ENCODE results near the gene ARHGDIG.

The ARHGDIG gene

DNA sequence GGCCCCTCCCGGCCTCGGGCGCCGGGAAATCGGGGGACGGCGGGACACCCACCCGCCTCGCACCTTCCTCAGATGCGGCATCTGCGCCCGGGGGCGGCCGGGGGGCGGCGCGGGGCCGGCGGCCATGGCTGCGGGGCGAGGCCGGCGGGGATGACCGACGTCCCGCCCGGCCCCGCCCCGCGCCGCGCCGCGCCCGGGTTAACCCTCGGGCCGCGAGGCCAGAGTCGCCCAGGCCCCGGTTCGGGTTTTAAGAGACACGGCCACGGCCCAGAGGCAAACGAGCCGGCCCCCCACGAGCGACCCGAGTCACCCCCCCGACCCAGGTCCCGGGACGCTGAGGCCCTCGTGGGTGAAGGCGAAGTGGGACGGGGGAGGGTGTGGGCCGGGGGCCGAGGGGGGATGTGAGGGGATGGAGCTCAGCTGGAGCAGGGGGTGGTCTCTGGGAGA is 4.6 kb upstream of the ARHGDIG start, which contains the start of gene RGS11:
Gene RGS11 (minus strand): TSS at position 159 of the 447 bp plus-strand sequence. CDS start 33 bp downstream, at position 126.
- peak within 1 kb of the TSS; percentile 84 for H2AK5ac ChIP-seq (ENCODE audit: low read depth, low read length)
- H2AFZ ChIP-seq (ENCODE audit: low read length): peak within 1 kb of the TSS; percentile 89
- no peaks in the 10 kb centered on the region for H3K79me1 ChIP-seq (ENCODE audit: low read depth, low read length)
- H3K4ac ChIP-seq (ENCODE audit: low read length): no peak within 1 kb of the TSS
- H2BK12ac ChIP-seq (ENCODE audit: low read length): no peak within 1 kb of the TSS
- peak within 1 kb of the TSS; percentile 60 for H3K23ac ChIP-seq (ENCODE audit: low read depth, low read length, poor library complexity)
- H4K91ac ChIP-seq (ENCODE audit: low read depth, low read length, poor library complexity): no peak within 1 kb of the TSS
- H2BK15ac ChIP-seq (ENCODE audit: low read length): peak within 1 kb of the TSS; percentile 74
- peak within 1 kb of the TSS; percentile 90 for H3K9ac ChIP-seq (ENCODE audit: low read depth, low read length, poor library complexity)
- no CpG with 5 or more reads among the region's 56 CpGs for WGBS, 2 donors (ENCODE audit: extremely low coverage in 2 of 2, insufficient read length in 2 of 2, insufficient replicate concordance in 1 of 2)
- H3K27me3 ChIP-seq (ENCODE audit: control insufficient read depth in 3 of 3, insufficient read depth in 3 of 3, low read depth in 1 of 3, low read length in 3 of 3): peaks cover 5 to 65% (median 48%) of the 10 kb centered on the region in 3 experiments
- peak within 1 kb of the TSS; percentile 94 for H3K4me2 ChIP-seq (ENCODE audit: insufficient read depth, low read length, poor library complexity, severe bottlenecking)
- H3K36me3 ChIP-seq (replicated peaks in 1 of 2; ENCODE audit: control insufficient read depth in 2 of 2, insufficient read depth in 2 of 2, low read length in 2 of 2): no peaks in the 10 kb centered on the region
- H3K9me3 ChIP-seq (replicated peaks in 1 of 2; ENCODE audit: control insufficient read depth in 2 of 2, insufficient read depth in 1 of 2, low read depth in 1 of 2, low read length in 2 of 2): no peaks in the 10 kb centered on the region
- H3K27ac ChIP-seq (replicated peaks; ENCODE audit: low read length): no peak within 1 kb of the TSS
- H4K8ac ChIP-seq (ENCODE audit: low read depth, low read length): no peak within 1 kb of the TSS
- no peak within 1 kb of the TSS for H3K14ac ChIP-seq (ENCODE audit: low read length)
- no peak for DNase-seq (ENCODE audit: low spot score)
- peak within 1 kb of the TSS; percentile 35 to 82 for H3K4me3 ChIP-seq (ENCODE audit: low read length in 2 of 2)
- H3K18ac ChIP-seq (ENCODE audit: low read length): peak within 1 kb of the TSS; percentile 48
- H3K4me1 ChIP-seq (ENCODE audit: control insufficient read depth in 2 of 2, insufficient read depth in 1 of 2, low read depth in 1 of 2, low read length in 2 of 2): peaks cover 5 to 6% of the 10 kb centered on the region in 2 donors
- H2BK120ac ChIP-seq (ENCODE audit: low read depth, low read length): no peak within 1 kb of the TSS
- H2BK5ac ChIP-seq (ENCODE audit: low read length): peak within 1 kb of the TSS; percentile 75

DNA sequence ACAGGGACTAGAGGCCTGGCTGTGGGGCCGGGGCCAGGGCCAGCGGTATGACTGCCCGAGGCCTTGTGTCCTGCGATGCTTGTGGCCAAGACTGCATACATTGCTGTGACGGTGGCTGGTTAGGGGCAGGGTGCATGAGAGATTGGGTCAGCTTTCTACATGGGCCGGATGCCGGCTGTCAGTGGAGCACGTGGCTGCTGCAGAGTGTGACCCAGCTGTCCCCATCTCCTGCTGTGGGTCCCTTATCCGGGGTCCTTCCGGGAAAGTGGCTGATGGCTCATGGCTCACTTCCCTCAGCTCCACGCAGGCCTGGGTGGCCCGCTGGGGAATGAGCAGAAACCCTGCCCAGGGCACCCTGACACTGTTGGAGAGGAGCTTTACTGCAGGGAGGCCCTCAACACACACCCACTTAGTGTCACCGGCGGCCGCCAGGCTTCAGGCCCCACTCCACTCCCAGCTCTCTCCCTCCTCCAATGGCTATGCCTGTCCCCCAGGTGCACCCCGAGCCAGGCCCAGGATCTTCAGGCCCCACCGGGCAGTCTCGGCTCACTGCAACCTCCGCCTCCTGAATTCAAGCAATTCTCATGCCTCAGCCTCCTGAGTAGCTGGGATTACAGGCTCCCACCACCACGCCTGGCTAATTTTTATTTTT is 3.8 kb upstream of the ARHGDIG start:
- Histone ChIP-seq H3K4me1 (ENCODE audit: control insufficient read depth in 2 of 2, insufficient read depth in 1 of 2, low read depth in 1 of 2, low read length in 2 of 2) (peaks cover 5 to 6% of the 10 kb centered on the region in 2 donors), H3K27me3 (ENCODE audit: control insufficient read depth in 3 of 3, insufficient read depth in 3 of 3, low read depth in 1 of 3, low read length in 3 of 3) (peaks cover 5 to 72% (median 56%) of the 10 kb centered on the region in 3 experiments)

DNA sequence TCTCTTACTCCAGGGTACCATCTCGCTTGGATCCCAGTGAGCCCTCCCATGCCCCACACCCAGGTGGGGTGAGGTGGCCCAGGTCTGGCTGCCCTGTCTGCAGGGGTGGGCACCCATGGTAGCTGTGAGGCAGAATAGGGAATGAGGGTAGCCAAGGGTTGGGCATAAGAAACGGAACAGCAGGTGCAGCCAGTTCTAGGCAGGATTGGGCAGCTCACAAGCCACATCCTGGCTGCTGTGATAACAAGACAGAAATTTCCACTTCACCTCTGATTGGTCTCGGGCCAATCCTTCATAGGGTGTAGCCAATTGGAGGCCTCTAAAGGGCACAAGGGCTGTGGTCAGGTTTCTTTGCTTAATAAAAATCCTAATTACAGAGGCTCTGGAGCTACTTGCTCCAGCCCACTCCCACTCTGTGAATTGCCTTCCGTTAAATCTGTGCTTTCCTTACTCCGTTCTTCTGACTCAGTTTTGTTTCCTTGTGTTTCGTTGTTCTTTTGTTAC is 1.5 kb upstream of the ARHGDIG start:
- H3K27me3 ChIP-seq (ENCODE audit: control insufficient read depth in 3 of 3, insufficient read depth in 3 of 3, low read depth in 1 of 3, low read length in 3 of 3): peaks cover 5 to 74% (median 59%) of the 10 kb centered on the region in 3 experiments
- no peak overlapping the region for H2BK15ac ChIP-seq (ENCODE audit: low read length)
- H4K91ac ChIP-seq (ENCODE audit: low read depth, low read length, poor library complexity): peak overlapping the region; percentile 24
- H3K18ac ChIP-seq (ENCODE audit: low read length): no peak overlapping the region
- no peak overlapping the region for H3K4ac ChIP-seq (ENCODE audit: low read length)
- H3K79me1 ChIP-seq (ENCODE audit: low read depth, low read length): no peaks in the 10 kb centered on the region
- H3K27ac ChIP-seq (replicated peaks; ENCODE audit: low read length): no peak overlapping the region
- H3K4me2 ChIP-seq (ENCODE audit: insufficient read depth, low read length, poor library complexity, severe bottlenecking): no peak overlapping the region
- no CpG with 5 or more reads among the region's 6 CpGs for WGBS, 2 donors (ENCODE audit: extremely low coverage in 2 of 2, insufficient read length in 2 of 2, insufficient replicate concordance in 1 of 2)
- H4K8ac ChIP-seq (ENCODE audit: low read depth, low read length): no peak overlapping the region
- peak overlapping the region; percentile 89 for H3K23ac ChIP-seq (ENCODE audit: low read depth, low read length, poor library complexity)
- DNase-seq (ENCODE audit: low spot score): no peak
- peaks cover 5 to 6% of the 10 kb centered on the region in 2 donors for H3K4me1 ChIP-seq (ENCODE audit: control insufficient read depth in 2 of 2, insufficient read depth in 1 of 2, low read depth in 1 of 2, low read length in 2 of 2)
- peak overlapping the region; percentile 10 for H2AK5ac ChIP-seq (ENCODE audit: low read depth, low read length)
- no peak overlapping the region for H2BK5ac ChIP-seq (ENCODE audit: low read length)
- no peak overlapping the region for H2BK12ac ChIP-seq (ENCODE audit: low read length)
- peak overlapping the region; percentile 77 for H3K9ac ChIP-seq (ENCODE audit: low read depth, low read length, poor library complexity)
- H3K4me3 ChIP-seq (ENCODE audit: low read length in 2 of 2): no peak overlapping the region
- no peak overlapping the region for H3K14ac ChIP-seq (ENCODE audit: low read length)
- H2BK120ac ChIP-seq (ENCODE audit: low read depth, low read length): no peak overlapping the region
- H3K36me3 ChIP-seq (replicated peaks in 1 of 2; ENCODE audit: control insufficient read depth in 2 of 2, insufficient read depth in 2 of 2, low read length in 2 of 2): no peaks in the 10 kb centered on the region
- H2AFZ ChIP-seq (ENCODE audit: low read length): no peak overlapping the region
- H3K9me3 ChIP-seq (replicated peaks in 1 of 2; ENCODE audit: control insufficient read depth in 2 of 2, insufficient read depth in 1 of 2, low read depth in 1 of 2, low read length in 2 of 2): no peaks in the 10 kb centered on the region

More for the DNA sequence above, 3.8 kb upstream of the ARHGDIG start:
- Histone ChIP-seq H2AK5ac (ENCODE audit: low read depth, low read length) (no peak overlapping the region), H2AFZ (ENCODE audit: low read length) (peak overlapping the region; percentile 89), H3K23ac (ENCODE audit: low read depth, low read length, poor library complexity) (peak overlapping the region; percentile 60), H4K8ac (ENCODE audit: low read depth, low read length) (no peak overlapping the region), H2BK120ac (ENCODE audit: low read depth, low read length) (no peak overlapping the region), H2BK5ac (ENCODE audit: low read length) (peak overlapping the region; percentile 5), H2BK12ac (ENCODE audit: low read length) (no peak overlapping the region), H3K14ac (ENCODE audit: low read length) (no peak overlapping the region), H4K91ac (ENCODE audit: low read depth, low read length, poor library complexity) (no peak overlapping the region), H2BK15ac (ENCODE audit: low read length) (peak overlapping the region; percentile 74), H3K4ac (ENCODE audit: low read length) (no peak overlapping the region), H3K27ac (replicated peaks; ENCODE audit: low read length) (no peak overlapping the region), H3K9me3 (replicated peaks in 1 of 2; ENCODE audit: control insufficient read depth in 2 of 2, insufficient read depth in 1 of 2, low read depth in 1 of 2, low read length in 2 of 2) (no peaks in the 10 kb centered on the region), H3K79me1 (ENCODE audit: low read depth, low read length) (no peaks in the 10 kb centered on the region), H3K18ac (ENCODE audit: low read length) (no peak overlapping the region), H3K4me3 (ENCODE audit: low read length in 2 of 2) (no peak overlapping the region), H3K9ac (ENCODE audit: low read depth, low read length, poor library complexity) (no peak overlapping the region), H3K4me2 (ENCODE audit: insufficient read depth, low read length, poor library complexity, severe bottlenecking) (no peak overlapping the region), H3K36me3 (replicated peaks in 1 of 2; ENCODE audit: control insufficient read depth in 2 of 2, insufficient read depth in 2 of 2, low read length in 2 of 2) (no peaks in the 10 kb centered on the region)
- no peak for DNase-seq (ENCODE audit: low spot score)
- WGBS, 2 donors (ENCODE audit: extremely low coverage in 2 of 2, insufficient read length in 2 of 2, insufficient replicate concordance in 1 of 2): no CpG with 5 or more reads among the region's 20 CpGs

DNA sequence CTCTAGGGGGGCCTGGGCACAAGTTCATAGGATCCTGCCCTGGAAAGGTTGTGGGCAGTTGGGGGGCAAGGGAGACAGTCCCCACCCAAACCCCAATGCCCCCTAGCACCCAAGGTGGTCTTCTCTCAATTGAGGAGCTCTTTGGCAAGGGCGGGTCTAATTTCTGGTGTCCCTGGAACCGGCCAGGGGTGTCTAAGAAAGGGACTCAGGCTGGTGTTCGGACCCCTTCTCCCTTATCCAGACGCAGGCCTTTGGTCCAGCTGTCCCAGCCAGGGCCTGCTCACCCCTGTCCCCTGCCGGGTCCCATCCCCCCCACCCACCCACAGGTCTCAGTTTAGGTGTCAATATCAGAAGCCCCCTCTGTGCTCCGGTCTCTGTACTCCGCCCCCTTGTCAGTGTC is 860 bp upstream of the ARHGDIG start:
- peaks cover 5 to 6% of the 10 kb centered on the region in 2 donors for H3K4me1 ChIP-seq (ENCODE audit: control insufficient read depth in 2 of 2, insufficient read depth in 1 of 2, low read depth in 1 of 2, low read length in 2 of 2)
- no peak overlapping the region for H3K27ac ChIP-seq (replicated peaks; ENCODE audit: low read length)
- H3K9ac ChIP-seq (ENCODE audit: low read depth, low read length, poor library complexity): no peak overlapping the region
- no peak overlapping the region for H3K18ac ChIP-seq (ENCODE audit: low read length)
- no peak overlapping the region for H3K4me3 ChIP-seq (ENCODE audit: low read length in 2 of 2)
- no peak overlapping the region for H3K4me2 ChIP-seq (ENCODE audit: insufficient read depth, low read length, poor library complexity, severe bottlenecking)
- no peak overlapping the region for H4K91ac ChIP-seq (ENCODE audit: low read depth, low read length, poor library complexity)
- no peaks in the 10 kb centered on the region for H3K9me3 ChIP-seq (replicated peaks in 1 of 2; ENCODE audit: control insufficient read depth in 2 of 2, insufficient read depth in 1 of 2, low read depth in 1 of 2, low read length in 2 of 2)
- no peak overlapping the region for H3K14ac ChIP-seq (ENCODE audit: low read length)
- no peak overlapping the region for H3K23ac ChIP-seq (ENCODE audit: low read depth, low read length, poor library complexity)
- H2BK5ac ChIP-seq (ENCODE audit: low read length): no peak overlapping the region
- no peak overlapping the region for H2AFZ ChIP-seq (ENCODE audit: low read length)
- H3K4ac ChIP-seq (ENCODE audit: low read length): no peak overlapping the region
- DNase-seq (ENCODE audit: low spot score): no peak
- H2BK15ac ChIP-seq (ENCODE audit: low read length): no peak overlapping the region
- H2BK120ac ChIP-seq (ENCODE audit: low read depth, low read length): peak overlapping the region; percentile 39
- H4K8ac ChIP-seq (ENCODE audit: low read depth, low read length): no peak overlapping the region
- no peaks in the 10 kb centered on the region for H3K79me1 ChIP-seq (ENCODE audit: low read depth, low read length)
- no peak overlapping the region for H2BK12ac ChIP-seq (ENCODE audit: low read length)
- peaks cover 3 to 68% (median 55%) of the 10 kb centered on the region in 3 experiments for H3K27me3 ChIP-seq (ENCODE audit: control insufficient read depth in 3 of 3, insufficient read depth in 3 of 3, low read depth in 1 of 3, low read length in 3 of 3)
- WGBS, 2 donors (ENCODE audit: extremely low coverage in 2 of 2, insufficient read length in 2 of 2, insufficient replicate concordance in 1 of 2): no CpG with 5 or more reads among the region's 7 CpGs
- no peaks in the 10 kb centered on the region for H3K36me3 ChIP-seq (replicated peaks in 1 of 2; ENCODE audit: control insufficient read depth in 2 of 2, insufficient read depth in 2 of 2, low read length in 2 of 2)
- H2AK5ac ChIP-seq (ENCODE audit: low read depth, low read length): peak overlapping the region; percentile 90
